SU-DHL-6 (cell line): ENCODE data around the gene SNAPC2.

Source experiments
- H2AFZ ChIP-seq: fragments of 200-600 bp; sonication (generic); 2 replicates; pipeline ENCODE4 v1.6.1; 2014; ENCODE audit warnings: low read depth, mild to moderate bottlenecking, moderate library complexity, mixed read lengths, antibody characterized with exemption, low read length; ENCODE audit not compliant: severe bottlenecking
- H3F3A ChIP-seq: fragments of 200-600 bp; shearing (Covaris generic); 2 replicates; pipeline ENCODE4 v1.6.0; 2016; ENCODE audit warnings: antibody characterized with exemption, mild to moderate bottlenecking; ENCODE audit not compliant: insufficient read depth
- H3K27ac ChIP-seq: fragments of 200-600 bp; sonication (generic); 2 replicates; pipeline ENCODE4 v1.5.1; 2016; ENCODE audit warnings: low read depth, mild to moderate bottlenecking, low read length, moderate library complexity, mixed read lengths
- H3K27me3 ChIP-seq: fragments of 200-600 bp; sonication (generic), shearing (Covaris generic); 2 replicates; pipeline ENCODE4 v1.6.0; 2014; ENCODE audit warnings: mild to moderate bottlenecking, low read length
- H3K36me3 ChIP-seq: fragments of 200-600 bp; sonication (generic); 2 replicates; pipeline ENCODE4 v1.6.1; 2014; ENCODE audit warnings: mild to moderate bottlenecking, low read length, mixed read lengths
- H3K4me2 ChIP-seq: fragments of 300-600, 200-600 bp; shearing (Covaris generic), sonication (generic); 2 replicates; pipeline ENCODE4 v1.6.0; 2014; ENCODE audit warnings: low read length, low read depth, mild to moderate bottlenecking; ENCODE audit not compliant: poor library complexity, severe bottlenecking
- H3K4me3 ChIP-seq: fragments of 200-600 bp; sonication (generic); 2 replicates; pipeline ENCODE4 v1.5.1; 2014; ENCODE audit warnings: antibody characterized with exemption, low read length, mild to moderate bottlenecking, mixed read lengths; ENCODE audit not compliant: insufficient read depth, poor library complexity, severe bottlenecking
- H3K79me2 ChIP-seq: fragments of 200-600 bp; sonication (generic); 2 replicates; pipeline ENCODE4 v1.6.1; 2014; ENCODE audit warnings: mild to moderate bottlenecking, low read length, moderate library complexity; ENCODE audit not compliant: insufficient read depth
- H3K9ac ChIP-seq: fragments of 200-600 bp; sonication (generic); 2 replicates; pipeline ENCODE4 v1.7.0; 2014; ENCODE audit warnings: mild to moderate bottlenecking, low read length
- H3K9me2 ChIP-seq: fragments of 200-600 bp; sonication (generic); replicated peaks from 2 replicates; pipeline ENCODE4 v1.6.1; 2014; ENCODE audit warnings: low read length; ENCODE audit not compliant: insufficient read depth
- H3K9me3 ChIP-seq: fragments of 200-600 bp; sonication (generic); 2 replicates; pipeline ENCODE4 v1.6.1; 2014; ENCODE audit warnings: low read length, mixed read lengths; ENCODE audit not compliant: insufficient read depth
- H4K20me1 ChIP-seq: fragments of 200-600 bp; sonication (generic); 2 replicates; pipeline ENCODE4 v1.6.1; 2014; ENCODE audit warnings: low read depth, mild to moderate bottlenecking, antibody characterized with exemption, low read length, moderate library complexity, mixed read lengths
- CTCF ChIP-seq: fragments of 200-600 bp; sonication (generic); IDR thresholded peaks from one replicate; pipeline ENCODE4 v1.5.1; 2017; ENCODE audit warnings: antibody characterized with exemption, mild to moderate bottlenecking, low read length, moderate library complexity; ENCODE audit not compliant: insufficient read depth, poor library complexity, severe bottlenecking
- EZH2phosphoT487 ChIP-seq: fragments of 200-600 bp; sonication (generic), shearing (Covaris generic); conservative IDR thresholded peaks from 2 replicates; pipeline ENCODE4 v1.6.1; 2018; ENCODE audit warnings: mild to moderate bottlenecking, antibody characterized with exemption, low read length, moderate library complexity, mixed read lengths

Gene SNAPC2

GRCh38 chr19:7918615-7919421, 1.3 kb upstream of the SNAPC2 start:
- Histone ChIP-seq H3F3A (0 out of 2 replicates have a peak, but pooled peaks cover under 1% of the 10 kb centered on the region), H3K9me2 (no peaks in the 10 kb centered on the region), H3K9ac (no peak overlapping the region), H3K4me2 (no peak overlapping the region), H3K4me3 (no peak overlapping the region), H3K27me3 (no peaks in the 10 kb centered on the region), H3K79me2 (no peaks in the 10 kb centered on the region), H3K27ac (no peak overlapping the region), H3K9me3 (no peaks in the 10 kb centered on the region), H4K20me1 (no peaks in the 10 kb centered on the region), H3K36me3 (no peaks in the 10 kb centered on the region), H2AFZ (no peak overlapping the region)
- TF ChIP-seq CTCF (no peak), EZH2phosphoT487 (no peak)

DNA sequence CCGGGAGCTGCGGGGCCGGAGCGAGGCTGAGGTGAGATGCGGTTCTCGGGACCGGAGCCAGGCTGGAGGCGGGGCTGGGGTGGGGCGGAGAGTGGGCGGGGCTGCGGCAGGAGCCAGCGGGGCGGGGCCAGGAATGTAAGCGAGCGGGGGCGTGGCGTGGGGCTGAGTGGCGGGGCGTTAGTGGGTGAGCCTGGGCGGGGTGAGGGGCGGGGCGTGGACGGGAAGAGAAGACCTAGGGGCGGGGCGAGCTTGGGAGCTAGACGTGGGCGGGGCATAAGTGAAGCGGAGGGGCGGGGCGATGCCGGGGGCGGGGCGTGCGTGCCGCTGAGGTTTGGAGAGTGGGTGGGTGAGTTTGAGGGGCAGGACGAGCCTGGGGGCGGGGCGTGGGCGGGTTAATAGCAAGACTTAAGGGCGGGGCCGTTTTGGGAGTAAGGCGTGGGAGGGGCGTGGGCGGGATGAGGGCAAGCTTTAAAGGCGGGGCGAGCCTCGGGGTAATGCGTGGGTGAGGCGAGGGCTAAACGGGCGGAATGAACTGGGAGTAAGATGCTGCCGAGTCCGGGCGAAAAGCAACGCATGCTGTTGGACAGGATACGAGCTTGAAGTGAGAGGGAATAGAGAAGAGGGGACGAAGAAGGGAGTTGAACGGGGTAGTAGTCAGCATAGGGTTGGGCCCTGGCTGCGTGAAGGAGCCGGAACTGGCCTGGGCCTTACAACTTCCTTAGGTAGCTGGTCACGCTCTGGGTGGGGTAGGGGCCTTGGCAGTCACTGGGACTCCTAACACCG, 572 bp downstream of the SNAPC2 start:
- no peaks in the 10 kb centered on the region for H3K9me3 ChIP-seq
- H3K4me2 ChIP-seq: peak overlapping the region; percentile 82
- peak overlapping the region; percentile 77 for H3K4me3 ChIP-seq
- H3K79me2 ChIP-seq: no peaks in the 10 kb centered on the region
- peak overlapping the region; percentile 55 for H2AFZ ChIP-seq
- H3K9ac ChIP-seq: peak overlapping the region; percentile 63
- no peaks in the 10 kb centered on the region for H3K27me3 ChIP-seq
- no peak for TF ChIP-seq EZH2phosphoT487
- TF ChIP-seq CTCF: no peak
- peak overlapping the region; percentile 59 for H3K27ac ChIP-seq
- no peaks in the 10 kb centered on the region for H3K36me3 ChIP-seq
- H3K9me2 ChIP-seq: no peaks in the 10 kb centered on the region
- no peaks in the 10 kb centered on the region for H3F3A ChIP-seq
- no peaks in the 10 kb centered on the region for H4K20me1 ChIP-seq

GRCh38 chr19:7921302-7921966, 1.3 kb downstream of the SNAPC2 start:
- no peaks in the 10 kb centered on the region for H3K36me3 ChIP-seq
- no peaks in the 10 kb centered on the region for H3K79me2 ChIP-seq
- no peaks in the 10 kb centered on the region for H3K9me3 ChIP-seq
- H3K9me2 ChIP-seq: no peaks in the 10 kb centered on the region
- no peaks in the 10 kb centered on the region for H4K20me1 ChIP-seq
- peak overlapping the region; percentile 82 for H3K4me2 ChIP-seq
- peak overlapping the region; percentile 65 for H3K4me3 ChIP-seq
- peak overlapping the region; percentile 63 for H3K9ac ChIP-seq
- no peaks in the 10 kb centered on the region for H3F3A ChIP-seq
- no peak overlapping the region for H2AFZ ChIP-seq
- peak overlapping the region; percentile 32; the same call in 1 of the 2 replicates for H3K27ac ChIP-seq
- no peaks in the 10 kb centered on the region for H3K27me3 ChIP-seq
- TF ChIP-seq CTCF (no peak), EZH2phosphoT487 (no peak)
